ENCODE results near the gene RGMA. TPM values are rescaled to one million over a fixed set of nuclear protein-coding genes. Genes with fewer than 3 reads are reported as not detected.

The RGMA gene
- total RNA-seq, 1 donor from 2014 or later, result 11.4 TPM

- no peaks in the 10 kb centered on the region for H3K9me3 Mint-ChIP-seq (ENCODE audit: low read depth)
- no peaks in the 10 kb centered on the region for H3K4me1 Mint-ChIP-seq (ENCODE audit: low read depth)
- TF ChIP-seq CTCF (IDR thresholded peaks at IDR 0.05; ENCODE audit: unreplicated experiment), result no peak
- DNase-seq (ENCODE audit: low spot score, unreplicated experiment), result no peak
- H3K27me3 Mint-ChIP-seq, result peaks cover 24% of the 10 kb centered on the region
- no peak overlapping the region for H3K4me3 Mint-ChIP-seq (ENCODE audit: low read depth)
- H3K27ac Mint-ChIP-seq, result no peak overlapping the region
- H3K36me3 Mint-ChIP-seq (ENCODE audit: insufficient read depth), result no peaks in the 10 kb centered on the region
Measured at GRCh38 chr15:93121973-93122910, 33.2 kb upstream of the RGMA start.

GRCh38 chr15:93121107-93121506 is 32.1 kb upstream of the RGMA start:
- no peaks in the 10 kb centered on the region for H3K4me1 Mint-ChIP-seq (ENCODE audit: low read depth)
- H3K4me3 Mint-ChIP-seq (ENCODE audit: low read depth), result no peak overlapping the region
- TF ChIP-seq CTCF (IDR thresholded peaks at IDR 0.05; ENCODE audit: unreplicated experiment), result no peak
- H3K9me3 Mint-ChIP-seq (ENCODE audit: low read depth), result no peaks in the 10 kb centered on the region
- H3K27me3 Mint-ChIP-seq, result peaks cover 29% of the 10 kb centered on the region
- no peak overlapping the region for H3K27ac Mint-ChIP-seq
- DNase-seq (ENCODE audit: low spot score, unreplicated experiment), result no peak
- H3K36me3 Mint-ChIP-seq (ENCODE audit: insufficient read depth), result no peaks in the 10 kb centered on the region

- Mint-ChIP-seq H3K27ac (no peak overlapping the region), H3K36me3 (ENCODE audit: insufficient read depth) (no peaks in the 10 kb centered on the region), H3K4me3 (ENCODE audit: low read depth) (no peak overlapping the region), H3K27me3 (peaks cover 28% of the 10 kb centered on the region), H3K4me1 (ENCODE audit: low read depth) (no peaks in the 10 kb centered on the region), H3K9me3 (ENCODE audit: low read depth) (no peaks in the 10 kb centered on the region)
- DNase-seq (ENCODE audit: low spot score, unreplicated experiment), result no peak
- TF ChIP-seq CTCF (IDR thresholded peaks at IDR 0.05; ENCODE audit: unreplicated experiment), result no peak
Measured at GRCh38 chr15:93118904-93119303, 29.9 kb upstream of the RGMA start.

- Mint-ChIP-seq H3K27me3 (peaks cover 61% of the 10 kb centered on the region), H3K27ac (no peak overlapping the region), H3K4me3 (ENCODE audit: low read depth) (no peak overlapping the region), H3K9me3 (ENCODE audit: low read depth) (no peaks in the 10 kb centered on the region), H3K4me1 (ENCODE audit: low read depth) (no peaks in the 10 kb centered on the region), H3K36me3 (ENCODE audit: insufficient read depth) (no peaks in the 10 kb centered on the region)
- no peak for DNase-seq (ENCODE audit: low spot score, unreplicated experiment)
- TF ChIP-seq CTCF (IDR thresholded peaks at IDR 0.05; ENCODE audit: unreplicated experiment), result no peak
Measured at GRCh38 chr15:93111451-93111850, 22.4 kb upstream of the RGMA start.

- Mint-ChIP-seq H3K4me3 (ENCODE audit: low read depth) (no peak overlapping the region), H3K4me1 (ENCODE audit: low read depth) (no peaks in the 10 kb centered on the region), H3K9me3 (ENCODE audit: low read depth) (no peaks in the 10 kb centered on the region), H3K27me3 (peaks cover 61% of the 10 kb centered on the region), H3K27ac (peak overlapping the region; percentile 0), H3K36me3 (ENCODE audit: insufficient read depth) (no peaks in the 10 kb centered on the region)
- TF ChIP-seq CTCF (IDR thresholded peaks at IDR 0.05; ENCODE audit: unreplicated experiment), result no peak
- no peak for DNase-seq (ENCODE audit: low spot score, unreplicated experiment)
Measured at GRCh38 chr15:93110502-93111040, 21.6 kb upstream of the RGMA start.

Measured in progenitor cell of endocrine pancreas (in vitro differentiated cells).